Activated CD4-positive, alpha-beta T cell treated with anti-CD3 and anti-CD28 coated beads, Interleukin-2, amount 50 U/mL, for 24 hours (primary cell): ENCODE data around the gene SEMA6D.

Experiments
- DNase-seq, 2 donors: peaks; one replicate each; pipeline ENCODE4 v3.0.0-alpha.2; 2020; ENCODE audit warnings: low read depth in 1 of 2, low spot score in 1 of 2

SEMA6D gene

GRCh38 chr15:47742334-47742733 is 25.0 kb downstream of the SEMA6D start:
- DNase-seq = no peak

- no peak for DNase-seq
Measured at GRCh38 chr15:47742742-47743141, 25.4 kb downstream of the SEMA6D start.

GRCh38 chr15:47743385-47743784 is 26.1 kb downstream of the SEMA6D start:
- DNase-seq = no peak

- DNase-seq = no peak
Measured at GRCh38 chr15:47743886-47744285, 26.6 kb downstream of the SEMA6D start.

- no peak for DNase-seq
Measured at GRCh38 chr15:47744496-47744895, 27.2 kb downstream of the SEMA6D start.

- DNase-seq = no peak
Measured at GRCh38 chr15:47744973-47745372, 27.7 kb downstream of the SEMA6D start.

- no peak for DNase-seq
Measured at GRCh38 chr15:47746516-47746915, 29.2 kb downstream of the SEMA6D start.

- no peak for DNase-seq
Measured at GRCh38 chr15:47750030-47750739, 32.9 kb downstream of the SEMA6D start.

GRCh38 chr15:47750740-47751262 is 33.5 kb downstream of the SEMA6D start:
- DNase-seq = no peak

- DNase-seq = no peak
Measured at GRCh38 chr15:47753591-47753990, 36.3 kb downstream of the SEMA6D start.

- no peak for DNase-seq
Measured at GRCh38 chr15:47754312-47754711, 37.0 kb downstream of the SEMA6D start.

- no peak for DNase-seq
Measured at GRCh38 chr15:47755941-47756340, 38.6 kb downstream of the SEMA6D start.

GRCh38 chr15:47756872-47757271 is 39.6 kb downstream of the SEMA6D start:
- no peak for DNase-seq

GRCh38 chr15:47757331-47757730 is 40.0 kb downstream of the SEMA6D start:
- DNase-seq = no peak

- DNase-seq = no peak
Measured at GRCh38 chr15:47762621-47763020, 45.3 kb downstream of the SEMA6D start.

GRCh38 chr15:47764666-47765065 is 47.4 kb downstream of the SEMA6D start:
- DNase-seq = no peak

- DNase-seq = no peak
Measured at GRCh38 chr15:47766406-47766805, 49.1 kb downstream of the SEMA6D start.

- no peak for DNase-seq
Measured at GRCh38 chr15:47767035-47767434, 49.7 kb downstream of the SEMA6D start.

- no peak for DNase-seq
Measured at GRCh38 chr15:47768735-47769134, 51.4 kb downstream of the SEMA6D start.

GRCh38 chr15:47769166-47769565 is 51.9 kb downstream of the SEMA6D start:
- no peak for DNase-seq

GRCh38 chr15:47773143-47773542 is 55.8 kb downstream of the SEMA6D start:
- DNase-seq = no peak

GRCh38 chr15:47778263-47778770 is 61.0 kb downstream of the SEMA6D start:
- DNase-seq = no peak

GRCh38 chr15:47780971-47781370 is 63.7 kb downstream of the SEMA6D start:
- no peak for DNase-seq
